ENCODE results near the gene PAPOLA.

PAPOLA gene

GRCh38 chr14:96586921-96587822 is 85.0 kb downstream of the PAPOLA start:
- no peak for DNase-seq (ENCODE audit: extremely low read depth, low read depth)

GRCh38 chr14:96587823-96588385 is 85.7 kb downstream of the PAPOLA start:
- no peak for TF ChIP-seq CTCF (IDR thresholded peaks at IDR 0.05; ENCODE audit: low read depth, low read length, missing control alignments)
- no peak for DNase-seq (ENCODE audit: extremely low read depth, low read depth)
- H3K4me3 ChIP-seq (replicated peaks; ENCODE audit: low read depth, low read length), result no peak overlapping the region

More at GRCh38 chr14:96586921-96587822, 85.0 kb downstream of the PAPOLA start:
- no peak for TF ChIP-seq CTCF (IDR thresholded peaks at IDR 0.05; ENCODE audit: low read depth, low read length, missing control alignments)
- no peak overlapping the region for H3K4me3 ChIP-seq (replicated peaks; ENCODE audit: low read depth, low read length)

- DNase-seq (ENCODE audit: extremely low read depth, low read depth), result no peak
- no peak overlapping the region for H3K4me3 ChIP-seq (replicated peaks; ENCODE audit: low read depth, low read length)
- no peak for TF ChIP-seq CTCF (IDR thresholded peaks at IDR 0.05; ENCODE audit: low read depth, low read length, missing control alignments)
Measured at GRCh38 chr14:96588410-96589257, 86.5 kb downstream of the PAPOLA start.

- DNase-seq (ENCODE audit: extremely low read depth, low read depth), result no peak
- no peak for TF ChIP-seq CTCF (IDR thresholded peaks at IDR 0.05; ENCODE audit: low read depth, low read length, missing control alignments)
- no peak overlapping the region for H3K4me3 ChIP-seq (replicated peaks; ENCODE audit: low read depth, low read length)
Measured at GRCh38 chr14:96589577-96589976, 87.4 kb downstream of the PAPOLA start.

GRCh38 chr14:96590190-96590864 is 88.1 kb downstream of the PAPOLA start:
- no peak overlapping the region for H3K4me3 ChIP-seq (replicated peaks; ENCODE audit: low read depth, low read length)
- no peak for DNase-seq (ENCODE audit: extremely low read depth, low read depth)
- TF ChIP-seq CTCF (IDR thresholded peaks at IDR 0.05; ENCODE audit: low read depth, low read length, missing control alignments), result no peak
